Transverse colon (tissue), 3 donors: ENCODE measurements around the gene ZNF236.

Experiments used
- CTCF ChIP-seq, 5 experiments: fragments of 200-600 bp in 3 of 5; fragments of 450-650 bp in 2 of 5; sonication (generic) in 3 of 5; IDR thresholded peaks; 1 replicate in 2 of 5; 2 replicates in 3 of 5; pipeline ENCODE4 v1.5.1; 2016 to 2017; ENCODE audit warnings: antibody characterized with exemption in 5 of 5, inconsistent platforms in 3 of 5, mild to moderate bottlenecking in 2 of 5, moderate library complexity in 1 of 5
- EP300 ChIP-seq: sonication (generic); formaldehyde crosslinking; IDR thresholded peaks from one replicate; pipeline ENCODE4 v1.6.1; 2017; ENCODE audit warnings: antibody characterized with exemption, low read depth
- POLR2A ChIP-seq: fragments of 450-650 bp; IDR thresholded peaks from one replicate; pipeline ENCODE4 v1.6.1; 2016; ENCODE audit warnings: antibody characterized with exemption, mild to moderate bottlenecking, moderate library complexity

DNA sequence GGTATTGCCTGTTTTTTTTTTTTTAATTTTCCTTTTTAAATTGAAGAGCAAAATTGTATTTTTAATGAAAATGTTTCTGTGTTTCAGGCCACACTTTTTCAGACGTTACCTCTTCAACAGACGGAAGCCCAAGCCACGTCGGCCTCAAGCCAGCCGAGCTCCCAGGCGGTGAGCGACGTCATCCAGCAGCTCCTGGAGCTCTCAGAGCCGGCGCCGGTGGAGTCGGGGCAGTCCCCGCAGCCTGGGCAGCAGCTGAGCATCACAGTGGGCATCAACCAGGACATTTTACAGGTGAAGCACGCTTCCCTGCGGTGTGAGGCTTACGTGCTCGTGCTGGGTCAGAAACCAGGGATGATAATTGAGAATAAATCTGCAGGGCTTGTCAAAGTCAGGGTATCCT, 57.7 kb downstream of the ZNF236 start:
- no peak for TF ChIP-seq CTCF (IDR thresholded peaks at IDR 0.05)
- no peak for TF ChIP-seq POLR2A
- no peak for TF ChIP-seq EP300
